Activated CD8-positive, alpha-beta memory T cell treated with anti-CD3 and anti-CD28 coated beads, Interleukin-2, amount 10 ng/mL, durations not matched to agents 7 days and 5 days (primary cell): ENCODE measurements around the gene BCAN. TPM values are rescaled to one million over a fixed set of nuclear protein-coding genes. Genes with fewer than 3 reads are reported as not detected.
A peak's percentile ranks its signal among the peaks of the same experiment; 100 is the strongest.

Source experiments
- ATAC-seq: fragments of 150-1000 bp; cut with Tn5 transposase; one replicate; pipeline ENCODE4 v1.10.0; 2021; ENCODE audit warnings: moderate library complexity
- CTCF ChIA-PET: fragments of 350-600 bp; sonication (Branson Sonifier 250); formaldehyde crosslinking; loops from one replicate; lab custom pipeline; 2021; ENCODE audit warnings: antibody characterized with exemption; lab: Charles Lee
- DNase-seq: peaks from one replicate; pipeline ENCODE4 v3.0.0-alpha.2; 2020
- H3K27ac Mint-ChIP-seq: one replicate; pipeline ENCODE4 v1.8.0; 2021; ENCODE audit warnings: mild to moderate bottlenecking, mixed read lengths
- H3K27me3 Mint-ChIP-seq: one replicate; pipeline ENCODE4 v1.8.0; 2021; ENCODE audit warnings: mixed read lengths
- H3K36me3 Mint-ChIP-seq: one replicate; pipeline ENCODE4 v1.8.0; 2021; ENCODE audit warnings: mild to moderate bottlenecking, mixed read lengths
- H3K4me1 Mint-ChIP-seq: one replicate; pipeline ENCODE4 v1.8.0; 2021; ENCODE audit warnings: mixed read lengths
- H3K4me3 Mint-ChIP-seq: one replicate; pipeline ENCODE4 v1.8.0; 2021; ENCODE audit warnings: mild to moderate bottlenecking, moderate library complexity, mixed read lengths
- H3K9me3 Mint-ChIP-seq: one replicate; pipeline ENCODE4 v1.8.0; 2022; ENCODE audit warnings: low read depth, mixed read lengths
- total RNA-seq, 2 experiments: library from RNA; stranded (reverse); gene quantifications; one replicate each; pipeline ENCODE4 v1.2.3, GENCODE V29; 2021

Gene BCAN
- total RNA-seq, 2 experiments from 2014 or later, result 0.07 TPM; not detected in 1

GRCh38 chr1:156680056-156680455 lies 38.1 kb downstream of the BCAN start:
- H3K4me3 Mint-ChIP-seq, result no peak overlapping the region
- H3K36me3 Mint-ChIP-seq, result no peaks in the 10 kb centered on the region
- no peaks in the 10 kb centered on the region for H3K9me3 Mint-ChIP-seq
- no peak for DNase-seq
- no peak for ATAC-seq
- CTCF ChIA-PET, result interaction anchor here (1.4 to 14.8 kb wide), 7 partner anchors 9 to 234 kb away, joined by 3 to 185 read pairs (median 25); partner anchors contain the start of gene CRABP2
- peaks cover 78% of the 10 kb centered on the region for H3K27me3 Mint-ChIP-seq
- peaks cover 26% of the 10 kb centered on the region for H3K4me1 Mint-ChIP-seq
- H3K27ac Mint-ChIP-seq, result no peak overlapping the region

- no peaks in the 10 kb centered on the region for H3K9me3 Mint-ChIP-seq
- H3K4me1 Mint-ChIP-seq, result peaks cover 28% of the 10 kb centered on the region
- no peak overlapping the region for H3K4me3 Mint-ChIP-seq
- peaks cover 68% of the 10 kb centered on the region for H3K27me3 Mint-ChIP-seq
- CTCF ChIA-PET, result interaction anchor here (1.2 to 14.8 kb wide), 8 partner anchors 16 to 56 kb away, joined by 3 to 185 read pairs (median 8); partner anchors contain the start of gene CRABP2
- no peaks in the 10 kb centered on the region for H3K36me3 Mint-ChIP-seq
- DNase-seq (no peak), ATAC-seq (no peak)
- no peak overlapping the region for H3K27ac Mint-ChIP-seq
Measured at GRCh38 chr1:156681196-156681960, 39.5 kb downstream of the BCAN start.

- peaks cover 27% of the 10 kb centered on the region for H3K4me1 Mint-ChIP-seq
- CTCF ChIA-PET, result interaction anchor here (1.1 to 14.8 kb wide), 10 partner anchors 9 to 156 kb away, joined by 3 to 185 read pairs (median 4); partner anchors contain the start of gene CRABP2
Measured at GRCh38 chr1:156682166-156682890, 40.4 kb downstream of the BCAN start.

GRCh38 chr1:156684227-156684782 lies 42.4 kb downstream of the BCAN start:
- CTCF ChIA-PET, result interaction anchor here (0.7 to 14.8 kb wide), 17 partner anchors 19 to 208 kb away, joined by 3 to 286 read pairs (median 3); partner anchors contain the start of genes CRABP2, HAPLN2, INSRR and ISG20L2
- ATAC-seq (peak; percentile 85), DNase-seq (peak; percentile 77)
- peaks cover 52% of the 10 kb centered on the region for H3K27me3 Mint-ChIP-seq
- peaks cover 25% of the 10 kb centered on the region for H3K4me1 Mint-ChIP-seq
- H3K4me3 Mint-ChIP-seq, result no peak overlapping the region
- H3K9me3 Mint-ChIP-seq, result no peaks in the 10 kb centered on the region
- peak overlapping the region; percentile 24 for H3K27ac Mint-ChIP-seq
- no peaks in the 10 kb centered on the region for H3K36me3 Mint-ChIP-seq

More at GRCh38 chr1:156682166-156682890, 40.4 kb downstream of the BCAN start:
- H3K4me3 Mint-ChIP-seq, result no peak overlapping the region
- no peak for ATAC-seq
- peaks cover 61% of the 10 kb centered on the region for H3K27me3 Mint-ChIP-seq
- no peaks in the 10 kb centered on the region for H3K36me3 Mint-ChIP-seq
- H3K9me3 Mint-ChIP-seq, result no peaks in the 10 kb centered on the region
- no peak for DNase-seq
- H3K27ac Mint-ChIP-seq, result no peak overlapping the region

GRCh38 chr1:156689035-156689952 lies 47.4 kb downstream of the BCAN start:
- CTCF ChIA-PET, result interaction anchor here (0.6 to 13.4 kb wide), 57 partner anchors 13 to 304 kb away, joined by 3 to 286 read pairs (median 6); partner anchors contain the start of genes BCAN, CRABP2, HAPLN2 and INSRR
- Mint-ChIP-seq H3K36me3 (no peaks in the 10 kb centered on the region), H3K27ac (no peak overlapping the region), H3K4me1 (peaks cover 29% of the 10 kb centered on the region), H3K4me3 (no peak overlapping the region), H3K9me3 (no peaks in the 10 kb centered on the region), H3K27me3 (peaks cover 67% of the 10 kb centered on the region)
- peak; percentile 83 for DNase-seq
- peak; percentile 94 for ATAC-seq

GRCh38 chr1:156689953-156690674 lies 48.2 kb downstream of the BCAN start:
- CTCF ChIA-PET, result interaction anchor here (0.6 to 13.4 kb wide), 51 partner anchors 13 to 305 kb away, joined by 3 to 286 read pairs (median 7); partner anchors contain the start of genes BCAN, CRABP2, HAPLN2 and INSRR
- no peaks in the 10 kb centered on the region for H3K36me3 Mint-ChIP-seq

GRCh38 chr1:156690675-156691036 lies 48.7 kb downstream of the BCAN start:
- Mint-ChIP-seq H3K27me3 (peaks cover 57% of the 10 kb centered on the region), H3K36me3 (no peaks in the 10 kb centered on the region), H3K4me1 (peaks cover 21% of the 10 kb centered on the region), H3K27ac (no peak overlapping the region), H3K4me3 (no peak overlapping the region), H3K9me3 (no peaks in the 10 kb centered on the region)
- CTCF ChIA-PET, result interaction anchor here (0.9 to 13.4 kb wide), 27 partner anchors 8 to 201 kb away, joined by 3 to 286 read pairs (median 11); partner anchors contain the start of genes BCAN, CRABP2, HAPLN2 and INSRR
- ATAC-seq (no peak), DNase-seq (no peak)

More at GRCh38 chr1:156689953-156690674, 48.2 kb downstream of the BCAN start:
- ATAC-seq, result peak; percentile 3
- no peak overlapping the region for H3K27ac Mint-ChIP-seq
- peaks cover 22% of the 10 kb centered on the region for H3K4me1 Mint-ChIP-seq
- no peak for DNase-seq
- H3K4me3 Mint-ChIP-seq, result no peak overlapping the region
- peaks cover 59% of the 10 kb centered on the region for H3K27me3 Mint-ChIP-seq
- H3K9me3 Mint-ChIP-seq, result no peaks in the 10 kb centered on the region

- no peaks in the 10 kb centered on the region for H3K9me3 Mint-ChIP-seq
- no peak overlapping the region for H3K27ac Mint-ChIP-seq
- peaks cover 57% of the 10 kb centered on the region for H3K27me3 Mint-ChIP-seq
- ATAC-seq (no peak), DNase-seq (no peak)
- H3K36me3 Mint-ChIP-seq, result no peaks in the 10 kb centered on the region
- CTCF ChIA-PET, result interaction anchor here (0.9 to 13.4 kb wide), 15 partner anchors 9 to 200 kb away, joined by 3 to 286 read pairs (median 33); partner anchors contain the start of genes BCAN, CRABP2, INSRR and ISG20L2
- peaks cover 20% of the 10 kb centered on the region for H3K4me1 Mint-ChIP-seq
- no peak overlapping the region for H3K4me3 Mint-ChIP-seq
Measured at GRCh38 chr1:156691191-156691590, 49.3 kb downstream of the BCAN start.

GRCh38 chr1:156691665-156692440 lies 49.9 kb downstream of the BCAN start:
- Mint-ChIP-seq H3K4me1 (peaks cover 20% of the 10 kb centered on the region), H3K27me3 (peaks cover 61% of the 10 kb centered on the region), H3K36me3 (no peaks in the 10 kb centered on the region), H3K4me3 (no peak overlapping the region), H3K9me3 (no peaks in the 10 kb centered on the region), H3K27ac (no peak overlapping the region)
- DNase-seq, result no peak
- CTCF ChIA-PET, result interaction anchor here (0.9 to 13.4 kb wide), 9 partner anchors 9 to 199 kb away, joined by 3 to 286 read pairs (median 51); partner anchors contain the start of genes CRABP2, INSRR, ISG20L2 and METTL25B
- ATAC-seq, result no peak

GRCh38 chr1:156692441-156692924 lies 50.6 kb downstream of the BCAN start:
- Mint-ChIP-seq H3K27me3 (peaks cover 67% of the 10 kb centered on the region), H3K4me3 (no peak overlapping the region)
- no peak for ATAC-seq

More at GRCh38 chr1:156692441-156692924, 50.6 kb downstream of the BCAN start:
- CTCF ChIA-PET, result interaction anchor here (1.0 to 13.4 kb wide), 6 partner anchors 10 to 199 kb away, joined by 3 to 286 read pairs (median 66); partner anchors contain the start of genes CRABP2, ISG20L2, METTL25B and NES
- Mint-ChIP-seq H3K27ac (no peak overlapping the region), H3K9me3 (no peaks in the 10 kb centered on the region), H3K4me1 (peaks cover 20% of the 10 kb centered on the region), H3K36me3 (no peaks in the 10 kb centered on the region)
- no peak for DNase-seq
